ENCODE data around the gene CYSLTR1.
"Not testable (repeated sequence)": the region's sequence is repeated elsewhere in the genome, so short reads cannot be mapped to it uniquely, and the experiment has no call there.

The CYSLTR1 gene

GRCh38 chrX:78322863-78323262, 4.5 kb downstream of the CYSLTR1 start:
- no peak overlapping the region for H3K4me3 ChIP-seq (ENCODE audit: low read depth, low read length)
- H3K36me3 ChIP-seq (ENCODE audit: insufficient read depth, low read length): no peaks in the 10 kb centered on the region
- no peak overlapping the region for H2AFZ ChIP-seq (ENCODE audit: low read length, unreplicated experiment)
- no peak overlapping the region for H3K27ac ChIP-seq (ENCODE audit: low read depth, low read length)
- no peaks in the 10 kb centered on the region for H3K27me3 ChIP-seq (ENCODE audit: insufficient read depth, low read length)
- H3K4me1 ChIP-seq (ENCODE audit: control insufficient read depth, insufficient read depth, low read length, unreplicated experiment): no peaks in the 10 kb centered on the region
- H3K79me2 ChIP-seq (ENCODE audit: control insufficient read depth, insufficient read depth, low read length, unreplicated experiment): no peaks in the 10 kb centered on the region

GRCh38 chrX:78321809-78322208, 5.6 kb downstream of the CYSLTR1 start:
- no peak overlapping the region for H3K27ac ChIP-seq (ENCODE audit: low read depth, low read length)
- no peak overlapping the region for H2AFZ ChIP-seq (ENCODE audit: low read length, unreplicated experiment)
- no peaks in the 10 kb centered on the region for H3K27me3 ChIP-seq (ENCODE audit: insufficient read depth, low read length)
- no peaks in the 10 kb centered on the region for H3K79me2 ChIP-seq (ENCODE audit: control insufficient read depth, insufficient read depth, low read length, unreplicated experiment)
- no peaks in the 10 kb centered on the region for H3K36me3 ChIP-seq (ENCODE audit: insufficient read depth, low read length)
- H3K4me3 ChIP-seq (ENCODE audit: low read depth, low read length): no peak overlapping the region
- H3K4me1 ChIP-seq (ENCODE audit: control insufficient read depth, insufficient read depth, low read length, unreplicated experiment): no peaks in the 10 kb centered on the region

GRCh38 chrX:78316265-78316664, 11.1 kb downstream of the CYSLTR1 start:
- H3K27ac ChIP-seq (ENCODE audit: low read depth, low read length): no peak overlapping the region
- no peak overlapping the region for H2AFZ ChIP-seq (ENCODE audit: low read length, unreplicated experiment)
- H3K27me3 ChIP-seq (ENCODE audit: insufficient read depth, low read length): no peaks in the 10 kb centered on the region
- no peak overlapping the region for H3K4me3 ChIP-seq (ENCODE audit: low read depth, low read length)
- H3K79me2 ChIP-seq (ENCODE audit: control insufficient read depth, insufficient read depth, low read length, unreplicated experiment): no peaks in the 10 kb centered on the region
- no peaks in the 10 kb centered on the region for H3K4me1 ChIP-seq (ENCODE audit: control insufficient read depth, insufficient read depth, low read length, unreplicated experiment)
- H3K36me3 ChIP-seq (ENCODE audit: insufficient read depth, low read length): no peaks in the 10 kb centered on the region

- H3K36me3 ChIP-seq (ENCODE audit: insufficient read depth, low read length): no peaks in the 10 kb centered on the region
- H3K4me3 ChIP-seq (ENCODE audit: low read depth, low read length): no peak overlapping the region
- no peak overlapping the region for H2AFZ ChIP-seq (ENCODE audit: low read length, unreplicated experiment)
- H3K27me3 ChIP-seq (ENCODE audit: insufficient read depth, low read length): no peaks in the 10 kb centered on the region
- H3K79me2 ChIP-seq (ENCODE audit: control insufficient read depth, insufficient read depth, low read length, unreplicated experiment): no peaks in the 10 kb centered on the region
- no peaks in the 10 kb centered on the region for H3K4me1 ChIP-seq (ENCODE audit: control insufficient read depth, insufficient read depth, low read length, unreplicated experiment)
- no peak overlapping the region for H3K27ac ChIP-seq (ENCODE audit: low read depth, low read length)
Measured at GRCh38 chrX:78315745-78316144, 11.7 kb downstream of the CYSLTR1 start.

GRCh38 chrX:78314561-78314960, 12.8 kb downstream of the CYSLTR1 start:
- no peak overlapping the region for H2AFZ ChIP-seq (ENCODE audit: low read length, unreplicated experiment)
- H3K27me3 ChIP-seq (ENCODE audit: insufficient read depth, low read length): no peaks in the 10 kb centered on the region
- no peak overlapping the region for H3K4me3 ChIP-seq (ENCODE audit: low read depth, low read length)
- no peaks in the 10 kb centered on the region for H3K4me1 ChIP-seq (ENCODE audit: control insufficient read depth, insufficient read depth, low read length, unreplicated experiment)
- no peaks in the 10 kb centered on the region for H3K79me2 ChIP-seq (ENCODE audit: control insufficient read depth, insufficient read depth, low read length, unreplicated experiment)
- H3K27ac ChIP-seq (ENCODE audit: low read depth, low read length): no peak overlapping the region
- H3K36me3 ChIP-seq (ENCODE audit: insufficient read depth, low read length): no peaks in the 10 kb centered on the region

- Histone ChIP-seq H2AFZ (ENCODE audit: low read length, unreplicated experiment) (no peak overlapping the region), H3K79me2 (ENCODE audit: control insufficient read depth, insufficient read depth, low read length, unreplicated experiment) (no peaks in the 10 kb centered on the region), H3K4me3 (ENCODE audit: low read depth, low read length) (no peak overlapping the region), H3K27ac (ENCODE audit: low read depth, low read length) (no peak overlapping the region), H3K36me3 (ENCODE audit: insufficient read depth, low read length) (no peaks in the 10 kb centered on the region), H3K27me3 (ENCODE audit: insufficient read depth, low read length) (no peaks in the 10 kb centered on the region), H3K4me1 (ENCODE audit: control insufficient read depth, insufficient read depth, low read length, unreplicated experiment) (no peaks in the 10 kb centered on the region)
Measured at GRCh38 chrX:78313526-78313925, 13.9 kb downstream of the CYSLTR1 start.

GRCh38 chrX:78307665-78308064, 19.7 kb downstream of the CYSLTR1 start:
- no peak overlapping the region for H2AFZ ChIP-seq (ENCODE audit: low read length, unreplicated experiment)
- H3K79me2 ChIP-seq (ENCODE audit: control insufficient read depth, insufficient read depth, low read length, unreplicated experiment): no peaks in the 10 kb centered on the region
- H3K27ac ChIP-seq (ENCODE audit: low read depth, low read length): no peak overlapping the region
- H3K36me3 ChIP-seq (ENCODE audit: insufficient read depth, low read length): no peaks in the 10 kb centered on the region
- H3K27me3 ChIP-seq (ENCODE audit: insufficient read depth, low read length): no peaks in the 10 kb centered on the region
- no peak overlapping the region for H3K4me3 ChIP-seq (ENCODE audit: low read depth, low read length)
- no peaks in the 10 kb centered on the region for H3K4me1 ChIP-seq (ENCODE audit: control insufficient read depth, insufficient read depth, low read length, unreplicated experiment)

- Histone ChIP-seq H3K27ac (ENCODE audit: low read depth, low read length) (no peak overlapping the region), H2AFZ (ENCODE audit: low read length, unreplicated experiment) (no peak overlapping the region), H3K27me3 (ENCODE audit: insufficient read depth, low read length) (no peaks in the 10 kb centered on the region), H3K4me3 (ENCODE audit: low read depth, low read length) (no peak overlapping the region), H3K36me3 (ENCODE audit: insufficient read depth, low read length) (no peaks in the 10 kb centered on the region), H3K4me1 (ENCODE audit: control insufficient read depth, insufficient read depth, low read length, unreplicated experiment) (no peaks in the 10 kb centered on the region), H3K79me2 (ENCODE audit: control insufficient read depth, insufficient read depth, low read length, unreplicated experiment) (no peaks in the 10 kb centered on the region)
Measured at GRCh38 chrX:78303086-78303485, 24.3 kb downstream of the CYSLTR1 start.

GRCh38 chrX:78300933-78301332, 26.5 kb downstream of the CYSLTR1 start:
- not testable (repeated sequence) for H3K4me1 ChIP-seq (ENCODE audit: control insufficient read depth, insufficient read depth, low read length, unreplicated experiment); H2AFZ ChIP-seq (ENCODE audit: low read length, unreplicated experiment); H3K79me2 ChIP-seq (ENCODE audit: control insufficient read depth, insufficient read depth, low read length, unreplicated experiment); H3K4me3 ChIP-seq (ENCODE audit: low read depth, low read length); H3K27me3 ChIP-seq (ENCODE audit: insufficient read depth, low read length); H3K27ac ChIP-seq (ENCODE audit: low read depth, low read length); H3K36me3 ChIP-seq (ENCODE audit: insufficient read depth, low read length)

GRCh38 chrX:78283511-78283910, 43.9 kb downstream of the CYSLTR1 start:
- no peaks in the 10 kb centered on the region for H3K79me2 ChIP-seq (ENCODE audit: control insufficient read depth, insufficient read depth, low read length, unreplicated experiment)
- H3K36me3 ChIP-seq (ENCODE audit: insufficient read depth, low read length): no peaks in the 10 kb centered on the region
- H3K4me1 ChIP-seq (ENCODE audit: control insufficient read depth, insufficient read depth, low read length, unreplicated experiment): no peaks in the 10 kb centered on the region
- no peak overlapping the region for H3K27ac ChIP-seq (ENCODE audit: low read depth, low read length)
- H3K27me3 ChIP-seq (ENCODE audit: insufficient read depth, low read length): no peaks in the 10 kb centered on the region
- H3K4me3 ChIP-seq (ENCODE audit: low read depth, low read length): no peak overlapping the region
- no peak overlapping the region for H2AFZ ChIP-seq (ENCODE audit: low read length, unreplicated experiment)

GRCh38 chrX:78237127-78237526, 90.3 kb downstream of the CYSLTR1 start:
- H3K27me3 ChIP-seq (ENCODE audit: insufficient read depth, low read length): no peaks in the 10 kb centered on the region
- no peak overlapping the region for H3K27ac ChIP-seq (ENCODE audit: low read depth, low read length)
- H3K4me1 ChIP-seq (ENCODE audit: control insufficient read depth, insufficient read depth, low read length, unreplicated experiment): no peaks in the 10 kb centered on the region
- no peaks in the 10 kb centered on the region for H3K36me3 ChIP-seq (ENCODE audit: insufficient read depth, low read length)
- no peak overlapping the region for H2AFZ ChIP-seq (ENCODE audit: low read length, unreplicated experiment)
- H3K79me2 ChIP-seq (ENCODE audit: control insufficient read depth, insufficient read depth, low read length, unreplicated experiment): no peaks in the 10 kb centered on the region
- H3K4me3 ChIP-seq (ENCODE audit: low read depth, low read length): no peak overlapping the region

GRCh38 chrX:78226047-78226446, 101.4 kb downstream of the CYSLTR1 start:
- H3K27ac ChIP-seq (ENCODE audit: low read depth, low read length); H3K4me1 ChIP-seq (ENCODE audit: control insufficient read depth, insufficient read depth, low read length, unreplicated experiment); H3K79me2 ChIP-seq (ENCODE audit: control insufficient read depth, insufficient read depth, low read length, unreplicated experiment); H3K36me3 ChIP-seq (ENCODE audit: insufficient read depth, low read length); H3K4me3 ChIP-seq (ENCODE audit: low read depth, low read length); H2AFZ ChIP-seq (ENCODE audit: low read length, unreplicated experiment); H3K27me3 ChIP-seq (ENCODE audit: insufficient read depth, low read length): not testable (repeated sequence)
